NCI-H510A (cell line): Measurements from ENCODE around the gene XIRP2.
"Not testable (repeated sequence)": the region's sequence is repeated elsewhere in the genome, so short reads cannot be mapped to it uniquely, and the experiment has no call there.

Source experiments
- DNase-seq: peaks from one replicate; lab custom pipeline; 2025; lab: John Stamatoyannopoulos, UW

The XIRP2 gene

GRCh38 chr2:166942377-166942776 is 54.1 kb downstream of the XIRP2 start:
- no peak for DNase-seq

- no peak for DNase-seq
These were observed 56.6 kb downstream of the XIRP2 start for GRCh38 chr2:166944909-166945308.

- no peak for DNase-seq
These were observed 69.4 kb downstream of the XIRP2 start for GRCh38 chr2:166957686-166958085.

- DNase-seq = no peak
These were observed 70.8 kb downstream of the XIRP2 start for GRCh38 chr2:166958986-166959481.

GRCh38 chr2:166959556-166959955 is 71.3 kb downstream of the XIRP2 start:
- DNase-seq = no peak

- no peak for DNase-seq
These were observed 72.5 kb downstream of the XIRP2 start for GRCh38 chr2:166960702-166961270.

- DNase-seq = no peak
These were observed 73.7 kb downstream of the XIRP2 start for GRCh38 chr2:166961933-166962332.

GRCh38 chr2:166969486-166969885 is 81.2 kb downstream of the XIRP2 start:
- DNase-seq = no peak

GRCh38 chr2:166972002-166972401 is 83.7 kb downstream of the XIRP2 start:
- DNase-seq = no peak

- DNase-seq = no peak
These were observed 84.1 kb downstream of the XIRP2 start for GRCh38 chr2:166972418-166972817.

GRCh38 chr2:166984188-166984587 is 95.9 kb downstream of the XIRP2 start:
- no peak for DNase-seq

GRCh38 chr2:166984797-166985196 is 96.5 kb downstream of the XIRP2 start:
- DNase-seq = no peak

GRCh38 chr2:166994588-166995336 is 106.5 kb downstream of the XIRP2 start:
- DNase-seq = no peak

- no peak for DNase-seq
These were observed 108.2 kb downstream of the XIRP2 start for GRCh38 chr2:166996465-166996864.

- no peak for DNase-seq
These were observed 112.9 kb downstream of the XIRP2 start for GRCh38 chr2:167001165-167001564.

GRCh38 chr2:167005096-167005495 is 116.8 kb downstream of the XIRP2 start:
- no peak for DNase-seq

- no peak for DNase-seq
These were observed 124.9 kb downstream of the XIRP2 start for GRCh38 chr2:167013227-167013626.

- DNase-seq = no peak
These were observed 127.5 kb downstream of the XIRP2 start for GRCh38 chr2:167015806-167016205.

- DNase-seq = no peak
These were observed 128.7 kb downstream of the XIRP2 start for GRCh38 chr2:167017021-167017420.

- DNase-seq = no peak
These were observed 130.3 kb downstream of the XIRP2 start for GRCh38 chr2:167018590-167018989.

GRCh38 chr2:167028503-167028902 is 140.2 kb downstream of the XIRP2 start:
- DNase-seq = no peak

GRCh38 chr2:167034976-167035375 is 146.7 kb downstream of the XIRP2 start:
- DNase-seq = not testable (repeated sequence)

GRCh38 chr2:167048829-167049228 is 160.5 kb downstream of the XIRP2 start:
- no peak for DNase-seq

- DNase-seq = no peak
These were observed 161.4 kb downstream of the XIRP2 start for GRCh38 chr2:167049659-167050058.
